PC-3 (cell line): ENCODE results near the gene SMC1B.
"Not testable (repeated sequence)": the region's sequence is repeated elsewhere in the genome, so short reads cannot be mapped to it uniquely, and the experiment has no call there.

Experiments used
- EZH2 ChIP-seq: fragments of 300-600 bp; sonication (generic); IDR thresholded peaks from one replicate; pipeline ENCODE4 v1.6.1; 2017; ENCODE audit warnings: antibody characterized with exemption, mild to moderate bottlenecking, low read length; ENCODE audit not compliant: unreplicated experiment
- EZH2phosphoT487 ChIP-seq: fragments of 300-600 bp; sonication (generic); IDR thresholded peaks from 2 replicates; pipeline ENCODE4 v1.6.1; 2018; ENCODE audit warnings: mild to moderate bottlenecking, antibody characterized with exemption, low read length, borderline replicate concordance
- TF ChIP-seq, protein P1 (sequence below): fragments of 300-600 bp; sonication (generic); conservative IDR thresholded peaks from 2 replicates; pipeline ENCODE4 v1.5.1; 2017; ENCODE audit warnings: antibody characterized with exemption, low read depth, mild to moderate bottlenecking, low read length

GRCh38 chr22:45449442-45449841, 36.0 kb upstream of the SMC1B start:
- TF ChIP-seq EZH2, EZH2phosphoT487: not testable (repeated sequence)
- TF ChIP-seq, protein P1, sequence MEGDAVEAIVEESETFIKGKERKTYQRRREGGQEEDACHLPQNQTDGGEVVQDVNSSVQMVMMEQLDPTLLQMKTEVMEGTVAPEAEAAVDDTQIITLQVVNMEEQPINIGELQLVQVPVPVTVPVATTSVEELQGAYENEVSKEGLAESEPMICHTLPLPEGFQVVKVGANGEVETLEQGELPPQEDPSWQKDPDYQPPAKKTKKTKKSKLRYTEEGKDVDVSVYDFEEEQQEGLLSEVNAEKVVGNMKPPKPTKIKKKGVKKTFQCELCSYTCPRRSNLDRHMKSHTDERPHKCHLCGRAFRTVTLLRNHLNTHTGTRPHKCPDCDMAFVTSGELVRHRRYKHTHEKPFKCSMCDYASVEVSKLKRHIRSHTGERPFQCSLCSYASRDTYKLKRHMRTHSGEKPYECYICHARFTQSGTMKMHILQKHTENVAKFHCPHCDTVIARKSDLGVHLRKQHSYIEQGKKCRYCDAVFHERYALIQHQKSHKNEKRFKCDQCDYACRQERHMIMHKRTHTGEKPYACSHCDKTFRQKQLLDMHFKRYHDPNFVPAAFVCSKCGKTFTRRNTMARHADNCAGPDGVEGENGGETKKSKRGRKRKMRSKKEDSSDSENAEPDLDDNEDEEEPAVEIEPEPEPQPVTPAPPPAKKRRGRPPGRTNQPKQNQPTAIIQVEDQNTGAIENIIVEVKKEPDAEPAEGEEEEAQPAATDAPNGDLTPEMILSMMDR: not testable (repeated sequence)
